B cell (primary cell): ENCODE measurements around the gene AGPAT3.

Experiments
- EZH2 ChIP-seq: IDR thresholded peaks from 2 replicates; pipeline ENCODE4 v1.6.1; 2012; ENCODE audit warnings: borderline replicate concordance, low read depth, mild to moderate bottlenecking, moderate library complexity, low read length; ENCODE audit not compliant: insufficient read depth, poor library complexity, severe bottlenecking
- TF ChIP-seq, protein P1 (sequence below): fragments of 200-600 bp; IDR thresholded peaks from one replicate; pipeline ENCODE4 v1.8.0; 2022; ENCODE audit warnings: antibody characterized with exemption, mild to moderate bottlenecking

DNA sequence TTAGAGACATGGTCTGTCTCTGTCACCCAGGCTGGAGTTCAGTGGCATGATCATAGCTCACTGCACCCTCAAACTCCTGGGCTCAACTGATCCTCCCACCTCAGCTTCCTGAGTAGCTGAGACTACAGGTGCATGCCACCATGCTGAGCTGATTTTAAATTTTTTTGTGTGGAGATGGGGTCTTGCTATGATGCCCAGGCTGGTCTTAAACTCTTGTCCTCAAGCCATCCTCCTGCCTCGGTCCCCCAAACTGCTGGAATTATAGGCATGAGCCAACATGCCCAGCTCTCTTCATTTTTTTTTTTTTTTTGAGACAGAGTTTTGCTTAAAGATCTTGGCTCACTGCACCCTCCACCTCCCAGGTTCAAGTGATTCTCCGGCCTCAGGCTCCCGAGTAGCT lies 24.8 kb upstream of the AGPAT3 start:
- TF ChIP-seq, protein P1, sequence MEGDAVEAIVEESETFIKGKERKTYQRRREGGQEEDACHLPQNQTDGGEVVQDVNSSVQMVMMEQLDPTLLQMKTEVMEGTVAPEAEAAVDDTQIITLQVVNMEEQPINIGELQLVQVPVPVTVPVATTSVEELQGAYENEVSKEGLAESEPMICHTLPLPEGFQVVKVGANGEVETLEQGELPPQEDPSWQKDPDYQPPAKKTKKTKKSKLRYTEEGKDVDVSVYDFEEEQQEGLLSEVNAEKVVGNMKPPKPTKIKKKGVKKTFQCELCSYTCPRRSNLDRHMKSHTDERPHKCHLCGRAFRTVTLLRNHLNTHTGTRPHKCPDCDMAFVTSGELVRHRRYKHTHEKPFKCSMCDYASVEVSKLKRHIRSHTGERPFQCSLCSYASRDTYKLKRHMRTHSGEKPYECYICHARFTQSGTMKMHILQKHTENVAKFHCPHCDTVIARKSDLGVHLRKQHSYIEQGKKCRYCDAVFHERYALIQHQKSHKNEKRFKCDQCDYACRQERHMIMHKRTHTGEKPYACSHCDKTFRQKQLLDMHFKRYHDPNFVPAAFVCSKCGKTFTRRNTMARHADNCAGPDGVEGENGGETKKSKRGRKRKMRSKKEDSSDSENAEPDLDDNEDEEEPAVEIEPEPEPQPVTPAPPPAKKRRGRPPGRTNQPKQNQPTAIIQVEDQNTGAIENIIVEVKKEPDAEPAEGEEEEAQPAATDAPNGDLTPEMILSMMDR: no peak
- no peak for TF ChIP-seq EZH2
